LNCaP clone FGC (cell line): Measurements from ENCODE around the gene NUDT4.

ENCODE experiments used
- DNase-seq: peaks from one replicate; pipeline ENCODE4 v3.0.0-alpha.2; 2011; ENCODE audit warnings: low read depth
- H3K4me3 ChIP-seq: 2 replicates; pipeline ENCODE4 v1.5.1; 2011; ENCODE audit warnings: mild to moderate bottlenecking, low read depth, low read length, control low read depth
- TF ChIP-seq, protein P1 (sequence below): IDR thresholded peaks from 2 replicates; pipeline ENCODE4 v1.5.1; 2012; ENCODE audit warnings: mild to moderate bottlenecking; ENCODE audit not compliant: control insufficient read depth, insufficient read depth; ENCODE audit errors: extremely low read depth

Gene NUDT4

DNA sequence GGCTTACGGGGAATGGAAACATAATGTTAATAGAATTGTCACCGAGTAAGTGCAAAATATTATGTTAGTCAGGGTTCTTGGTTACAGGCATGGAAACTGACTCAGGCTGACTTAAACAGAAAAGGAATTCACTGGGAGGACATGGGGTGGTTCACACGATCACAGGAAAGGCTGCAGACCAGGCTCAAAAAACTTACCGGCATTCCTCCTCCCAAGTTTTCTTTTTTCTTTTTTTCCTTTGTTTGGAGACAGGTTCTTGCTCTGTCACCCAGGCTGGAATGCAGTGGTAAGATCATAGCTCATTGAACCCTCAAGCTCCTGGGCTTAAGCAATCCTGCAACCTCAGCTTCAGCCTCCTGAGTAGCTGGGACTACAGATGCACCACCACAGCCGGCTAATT lies 75.9 kb downstream of the NUDT4 start:
- H3K4me3 ChIP-seq = no peak overlapping the region
- DNase-seq = no peak
- TF ChIP-seq, protein P1, sequence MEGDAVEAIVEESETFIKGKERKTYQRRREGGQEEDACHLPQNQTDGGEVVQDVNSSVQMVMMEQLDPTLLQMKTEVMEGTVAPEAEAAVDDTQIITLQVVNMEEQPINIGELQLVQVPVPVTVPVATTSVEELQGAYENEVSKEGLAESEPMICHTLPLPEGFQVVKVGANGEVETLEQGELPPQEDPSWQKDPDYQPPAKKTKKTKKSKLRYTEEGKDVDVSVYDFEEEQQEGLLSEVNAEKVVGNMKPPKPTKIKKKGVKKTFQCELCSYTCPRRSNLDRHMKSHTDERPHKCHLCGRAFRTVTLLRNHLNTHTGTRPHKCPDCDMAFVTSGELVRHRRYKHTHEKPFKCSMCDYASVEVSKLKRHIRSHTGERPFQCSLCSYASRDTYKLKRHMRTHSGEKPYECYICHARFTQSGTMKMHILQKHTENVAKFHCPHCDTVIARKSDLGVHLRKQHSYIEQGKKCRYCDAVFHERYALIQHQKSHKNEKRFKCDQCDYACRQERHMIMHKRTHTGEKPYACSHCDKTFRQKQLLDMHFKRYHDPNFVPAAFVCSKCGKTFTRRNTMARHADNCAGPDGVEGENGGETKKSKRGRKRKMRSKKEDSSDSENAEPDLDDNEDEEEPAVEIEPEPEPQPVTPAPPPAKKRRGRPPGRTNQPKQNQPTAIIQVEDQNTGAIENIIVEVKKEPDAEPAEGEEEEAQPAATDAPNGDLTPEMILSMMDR = no peak

DNA sequence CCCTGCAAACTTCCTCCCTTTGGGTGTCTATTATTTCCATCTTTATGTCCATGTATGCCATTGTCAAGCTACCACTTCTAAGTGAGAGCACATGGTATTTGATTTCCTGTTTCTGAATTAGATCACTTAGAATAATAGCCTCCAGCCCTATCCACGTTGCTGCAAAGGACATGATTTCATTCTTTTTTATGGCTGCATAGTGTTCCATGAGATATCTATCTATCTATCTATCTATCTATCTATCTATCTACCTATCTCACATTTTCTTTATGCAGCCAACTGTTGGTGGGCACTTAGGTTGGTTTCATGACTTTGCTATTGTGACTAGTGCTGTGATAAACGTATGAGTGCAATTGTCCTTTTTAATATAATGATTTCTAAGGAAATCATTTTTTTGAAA lies 78.4 kb downstream of the NUDT4 start:
- TF ChIP-seq, protein P1 = no peak
- no peak for DNase-seq
- H3K4me3 ChIP-seq = no peak overlapping the region
